Neural cell (in vitro differentiated cells): ENCODE data around the gene CRADD. TPM values are rescaled to one million over a fixed set of nuclear protein-coding genes. Genes with fewer than 3 reads are reported as not detected.
A peak's percentile ranks its signal among the peaks of the same experiment; 100 is the strongest.

Source experiments
- H2AFZ ChIP-seq: fragments of 200-600, 300-800 bp; sonication (generic), shearing (Covaris generic); 2 replicates; pipeline ENCODE4 v1.6.0; 2014; ENCODE audit warnings: low read depth, mild to moderate bottlenecking, antibody characterized with exemption, low read length, moderate library complexity
- H3F3A ChIP-seq: fragments of 200-600 bp; shearing (Covaris generic); 2 replicates; pipeline ENCODE4 v1.6.1; 2016; ENCODE audit warnings: mild to moderate bottlenecking, moderate library complexity, mixed read lengths, antibody characterized with exemption, low read length; ENCODE audit not compliant: insufficient read depth, poor library complexity, severe bottlenecking
- H3K27ac ChIP-seq: fragments of 200-600, 300-800 bp; sonication (generic), shearing (Covaris generic); 2 replicates; pipeline ENCODE4 v1.5.1; 2014; ENCODE audit warnings: mild to moderate bottlenecking, low read length, moderate library complexity
- H3K27me3 ChIP-seq: fragments of 300-800, 200-600 bp; sonication (generic), shearing (Covaris generic); 2 replicates; pipeline ENCODE4 v1.6.0; 2014; ENCODE audit warnings: mild to moderate bottlenecking, low read depth, low read length, moderate library complexity; ENCODE audit not compliant: insufficient read depth
- H3K36me3 ChIP-seq: fragments of 300-800, 200-600 bp; sonication (generic), shearing (Covaris generic); 2 replicates; pipeline ENCODE4 v1.5.1; 2014; ENCODE audit warnings: mild to moderate bottlenecking, antibody characterized with exemption, low read length, moderate library complexity; ENCODE audit not compliant: insufficient read depth
- H3K4me2 ChIP-seq: fragments of 300-800, 200-600 bp; sonication (generic), shearing (Covaris generic); 2 replicates; pipeline ENCODE4 v1.6.0; 2014; ENCODE audit warnings: mild to moderate bottlenecking, low read length
- H3K4me3 ChIP-seq: fragments of 300-800, 200-600 bp; sonication (generic), shearing (Covaris generic); 2 replicates; pipeline ENCODE4 v1.5.1; 2014; ENCODE audit warnings: mild to moderate bottlenecking, low read length, moderate library complexity
- H3K79me2 ChIP-seq: fragments of 200-600 bp; shearing (Covaris generic); replicated peaks from 2 replicates; pipeline ENCODE4 v1.6.0; 2014; ENCODE audit warnings: mild to moderate bottlenecking, low read length, moderate library complexity; ENCODE audit not compliant: insufficient read depth
- H3K9ac ChIP-seq: fragments of 300-800, 200-600 bp; sonication (generic), shearing (Covaris generic); 2 replicates; pipeline ENCODE4 v1.6.1; 2016; ENCODE audit warnings: mild to moderate bottlenecking, low read length, mixed read lengths
- H3K9me2 ChIP-seq: fragments of 200-600 bp; shearing (Covaris generic); 2 replicates; pipeline ENCODE4 v1.6.1; 2016; ENCODE audit warnings: mild to moderate bottlenecking, low read length, mixed read lengths; ENCODE audit not compliant: insufficient read depth
- H3K9me3 ChIP-seq: fragments of 200-600, 300-800 bp; sonication (generic), shearing (Covaris generic); 2 replicates; pipeline ENCODE4 v1.6.1; 2016; ENCODE audit warnings: mild to moderate bottlenecking, mixed run types, low read length, moderate library complexity, mixed read lengths
- H4K20me1 ChIP-seq: fragments of 200-600 bp; shearing (Covaris generic); 2 replicates; pipeline ENCODE4 v1.6.1; 2016; ENCODE audit warnings: mild to moderate bottlenecking, mixed run types; ENCODE audit not compliant: insufficient read depth
- CTCF ChIP-seq: fragments of 450-650 bp; IDR thresholded peaks from 2 replicates; pipeline ENCODE4 v1.5.1; 2014; ENCODE audit warnings: antibody characterized with exemption, mild to moderate bottlenecking, moderate library complexity; ENCODE audit not compliant: poor library complexity, severe bottlenecking
- EP300 ChIP-seq: fragments of 450-650 bp; conservative IDR thresholded peaks from 2 replicates; pipeline ENCODE4 v1.6.1; 2014; ENCODE audit warnings: antibody characterized with exemption, mild to moderate bottlenecking, moderate library complexity; ENCODE audit not compliant: poor library complexity, severe bottlenecking
- EZH2 ChIP-seq: fragments of 200-600, 300-800 bp; shearing (Covaris generic), sonication (generic); IDR thresholded peaks from 2 replicates; pipeline ENCODE4 v1.6.1; 2014; ENCODE audit warnings: antibody characterized with exemption, low read length, borderline replicate concordance, mild to moderate bottlenecking; ENCODE audit not compliant: insufficient read depth, poor library complexity, severe bottlenecking
- MXI1 ChIP-seq: fragments of 450-650 bp; conservative IDR thresholded peaks from 2 replicates; pipeline ENCODE4 v1.6.1; 2014; ENCODE audit warnings: antibody characterized with exemption, mild to moderate bottlenecking; ENCODE audit not compliant: poor library complexity, severe bottlenecking
- POLR2AphosphoS5 ChIP-seq: IDR thresholded peaks from 2 replicates; pipeline ENCODE4 v1.6.1; 2012
- RAD21 ChIP-seq: fragments of 450-650 bp; conservative IDR thresholded peaks from 2 replicates; pipeline ENCODE4 v1.6.1; 2014; ENCODE audit warnings: antibody characterized with exemption, mild to moderate bottlenecking, moderate library complexity
- SMC3 ChIP-seq: fragments of 450-650 bp; conservative IDR thresholded peaks from 2 replicates; pipeline ENCODE4 v1.6.1; 2014; ENCODE audit warnings: antibody characterized with exemption, mild to moderate bottlenecking, moderate library complexity; ENCODE audit not compliant: poor library complexity
- TAF1 ChIP-seq: IDR thresholded peaks from 2 replicates; pipeline ENCODE4 v1.6.1; 2012; ENCODE audit warnings: low read depth
- polyA plus RNA-seq: library from polyadenylated mRNA; depleted of rRNA; stranded (reverse); fragments of >200 nt; gene quantifications from 2 replicates; pipeline ENCODE4 v1.2.3, GENCODE V29; 2014
- TF ChIP-seq, protein P1 (sequence below): IDR thresholded peaks from 2 replicates; pipeline ENCODE4 v1.6.1; 2012; ENCODE audit warnings: borderline replicate concordance

CRADD gene
- polyA plus RNA-seq, 1 donor from 2014 or later, result 23.5 TPM

- H3K27me3 ChIP-seq, result no peaks in the 10 kb centered on the region
- no peaks in the 10 kb centered on the region for H3K36me3 ChIP-seq
- no peak overlapping the region for H3K4me2 ChIP-seq
- H3K79me2 ChIP-seq, result no peaks in the 10 kb centered on the region
- no peak overlapping the region for H3K9ac ChIP-seq
- no peaks in the 10 kb centered on the region for H3F3A ChIP-seq
- H4K20me1 ChIP-seq, result no peaks in the 10 kb centered on the region
- no peak overlapping the region for H3K4me3 ChIP-seq
- H3K9me3 ChIP-seq, result no peaks in the 10 kb centered on the region
- H2AFZ ChIP-seq, result no peak overlapping the region
- H3K9me2 ChIP-seq, result no peaks in the 10 kb centered on the region
- H3K27ac ChIP-seq, result no peak overlapping the region
- TF ChIP-seq SMC3 (no peak), EP300 (peak; percentile 21)
These were observed 203.8 kb downstream of the CRADD start for GRCh38 chr12:93880853-93881522.

GRCh38 chr12:93882763-93883162 lies 205.6 kb downstream of the CRADD start:
- no peak overlapping the region for H2AFZ ChIP-seq
- no peaks in the 10 kb centered on the region for H3K9me2 ChIP-seq
- H3K9me3 ChIP-seq, result no peaks in the 10 kb centered on the region
- no peaks in the 10 kb centered on the region for H3K27me3 ChIP-seq
- no peak overlapping the region for H3K27ac ChIP-seq
- H3K9ac ChIP-seq, result no peak overlapping the region
- H3K4me3 ChIP-seq, result no peak overlapping the region
- H3F3A ChIP-seq, result no peaks in the 10 kb centered on the region
- no peaks in the 10 kb centered on the region for H3K79me2 ChIP-seq
- H3K4me2 ChIP-seq, result no peak overlapping the region
- no peaks in the 10 kb centered on the region for H3K36me3 ChIP-seq
- TF ChIP-seq EZH2, result no peak
- TF ChIP-seq TAF1, result no peak
- no peak for TF ChIP-seq MXI1
- H4K20me1 ChIP-seq, result no peaks in the 10 kb centered on the region

GRCh38 chr12:93883436-93884154 lies 206.4 kb downstream of the CRADD start:
- Histone ChIP-seq H3K4me2 (no peak overlapping the region), H4K20me1 (no peaks in the 10 kb centered on the region)

More at GRCh38 chr12:93883436-93884154, 206.4 kb downstream of the CRADD start:
- H3F3A ChIP-seq, result no peaks in the 10 kb centered on the region
- H3K9me2 ChIP-seq, result no peaks in the 10 kb centered on the region
- TF ChIP-seq EP300 (no peak), TAF1 (no peak), MXI1 (no peak), EZH2 (no peak), POLR2AphosphoS5 (no peak), SMC3 (no peak), CTCF (no peak), RAD21 (no peak)
- TF ChIP-seq, protein P1, sequence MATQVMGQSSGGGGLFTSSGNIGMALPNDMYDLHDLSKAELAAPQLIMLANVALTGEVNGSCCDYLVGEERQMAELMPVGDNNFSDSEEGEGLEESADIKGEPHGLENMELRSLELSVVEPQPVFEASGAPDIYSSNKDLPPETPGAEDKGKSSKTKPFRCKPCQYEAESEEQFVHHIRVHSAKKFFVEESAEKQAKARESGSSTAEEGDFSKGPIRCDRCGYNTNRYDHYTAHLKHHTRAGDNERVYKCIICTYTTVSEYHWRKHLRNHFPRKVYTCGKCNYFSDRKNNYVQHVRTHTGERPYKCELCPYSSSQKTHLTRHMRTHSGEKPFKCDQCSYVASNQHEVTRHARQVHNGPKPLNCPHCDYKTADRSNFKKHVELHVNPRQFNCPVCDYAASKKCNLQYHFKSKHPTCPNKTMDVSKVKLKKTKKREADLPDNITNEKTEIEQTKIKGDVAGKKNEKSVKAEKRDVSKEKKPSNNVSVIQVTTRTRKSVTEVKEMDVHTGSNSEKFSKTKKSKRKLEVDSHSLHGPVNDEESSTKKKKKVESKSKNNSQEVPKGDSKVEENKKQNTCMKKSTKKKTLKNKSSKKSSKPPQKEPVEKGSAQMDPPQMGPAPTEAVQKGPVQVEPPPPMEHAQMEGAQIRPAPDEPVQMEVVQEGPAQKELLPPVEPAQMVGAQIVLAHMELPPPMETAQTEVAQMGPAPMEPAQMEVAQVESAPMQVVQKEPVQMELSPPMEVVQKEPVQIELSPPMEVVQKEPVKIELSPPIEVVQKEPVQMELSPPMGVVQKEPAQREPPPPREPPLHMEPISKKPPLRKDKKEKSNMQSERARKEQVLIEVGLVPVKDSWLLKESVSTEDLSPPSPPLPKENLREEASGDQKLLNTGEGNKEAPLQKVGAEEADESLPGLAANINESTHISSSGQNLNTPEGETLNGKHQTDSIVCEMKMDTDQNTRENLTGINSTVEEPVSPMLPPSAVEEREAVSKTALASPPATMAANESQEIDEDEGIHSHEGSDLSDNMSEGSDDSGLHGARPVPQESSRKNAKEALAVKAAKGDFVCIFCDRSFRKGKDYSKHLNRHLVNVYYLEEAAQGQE, result no peak
- no peaks in the 10 kb centered on the region for H3K9me3 ChIP-seq
- H3K9ac ChIP-seq, result no peak overlapping the region
- H3K27ac ChIP-seq, result no peak overlapping the region
- H3K79me2 ChIP-seq, result no peaks in the 10 kb centered on the region
- no peaks in the 10 kb centered on the region for H3K27me3 ChIP-seq
- H3K36me3 ChIP-seq, result no peaks in the 10 kb centered on the region
- H3K4me3 ChIP-seq, result no peak overlapping the region
- H2AFZ ChIP-seq, result no peak overlapping the region
